LNCaP clone FGC (cell line): ENCODE measurements around the gene SMIM24.

ENCODE experiments used
- DNase-seq: peaks from one replicate; pipeline ENCODE4 v3.0.0-alpha.2; 2011; ENCODE audit warnings: low read depth
- H3K4me3 ChIP-seq: 2 replicates; pipeline ENCODE4 v1.5.1; 2011; ENCODE audit warnings: mild to moderate bottlenecking, low read depth, low read length, control low read depth
- TF ChIP-seq, protein P1 (sequence below): IDR thresholded peaks from 2 replicates; pipeline ENCODE4 v1.5.1; 2012; ENCODE audit warnings: mild to moderate bottlenecking; ENCODE audit not compliant: control insufficient read depth, insufficient read depth; ENCODE audit errors: extremely low read depth

Gene SMIM24

DNA sequence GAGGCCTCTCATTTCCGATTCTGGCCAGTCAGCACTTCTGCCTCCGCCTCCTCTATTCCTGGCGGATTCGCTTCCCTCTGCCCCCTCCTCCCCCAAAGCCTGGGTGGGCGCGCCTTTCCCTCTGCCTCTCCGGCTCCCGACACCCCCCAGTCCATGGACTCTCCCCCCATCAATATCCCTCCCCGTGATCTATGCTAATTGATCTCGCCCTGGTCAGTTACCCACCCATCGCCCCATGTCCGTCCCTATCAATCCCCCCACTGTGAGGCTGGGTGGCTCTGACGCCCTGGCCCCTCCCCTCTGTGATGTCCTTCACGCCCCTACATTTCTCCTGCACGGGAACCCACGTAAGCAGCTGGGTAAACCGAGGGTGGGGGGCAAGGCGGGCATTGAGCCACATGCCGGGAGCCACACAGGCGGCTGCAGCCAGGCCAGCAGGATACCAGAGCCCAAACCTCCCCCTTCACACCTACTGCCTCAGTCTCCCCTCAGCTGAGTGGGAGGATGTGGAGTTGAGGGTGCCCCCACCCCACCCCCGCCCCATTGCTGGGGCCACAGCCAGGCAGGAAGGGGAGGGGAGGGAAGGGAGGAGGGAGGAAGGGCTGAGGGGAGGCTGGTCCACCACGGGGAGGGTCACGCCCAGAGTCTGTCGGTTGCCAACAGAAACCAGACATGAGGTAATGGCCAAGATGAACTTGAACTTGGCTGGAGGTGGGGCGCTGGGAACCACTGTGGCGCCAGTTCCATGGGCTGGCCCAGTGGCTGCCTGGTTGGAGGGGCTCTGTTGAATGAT is 21.0 kb downstream of the SMIM24 start:
- TF ChIP-seq, protein P1, sequence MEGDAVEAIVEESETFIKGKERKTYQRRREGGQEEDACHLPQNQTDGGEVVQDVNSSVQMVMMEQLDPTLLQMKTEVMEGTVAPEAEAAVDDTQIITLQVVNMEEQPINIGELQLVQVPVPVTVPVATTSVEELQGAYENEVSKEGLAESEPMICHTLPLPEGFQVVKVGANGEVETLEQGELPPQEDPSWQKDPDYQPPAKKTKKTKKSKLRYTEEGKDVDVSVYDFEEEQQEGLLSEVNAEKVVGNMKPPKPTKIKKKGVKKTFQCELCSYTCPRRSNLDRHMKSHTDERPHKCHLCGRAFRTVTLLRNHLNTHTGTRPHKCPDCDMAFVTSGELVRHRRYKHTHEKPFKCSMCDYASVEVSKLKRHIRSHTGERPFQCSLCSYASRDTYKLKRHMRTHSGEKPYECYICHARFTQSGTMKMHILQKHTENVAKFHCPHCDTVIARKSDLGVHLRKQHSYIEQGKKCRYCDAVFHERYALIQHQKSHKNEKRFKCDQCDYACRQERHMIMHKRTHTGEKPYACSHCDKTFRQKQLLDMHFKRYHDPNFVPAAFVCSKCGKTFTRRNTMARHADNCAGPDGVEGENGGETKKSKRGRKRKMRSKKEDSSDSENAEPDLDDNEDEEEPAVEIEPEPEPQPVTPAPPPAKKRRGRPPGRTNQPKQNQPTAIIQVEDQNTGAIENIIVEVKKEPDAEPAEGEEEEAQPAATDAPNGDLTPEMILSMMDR = no peak
- DNase-seq = no peak
- no peak overlapping the region for H3K4me3 ChIP-seq

DNA sequence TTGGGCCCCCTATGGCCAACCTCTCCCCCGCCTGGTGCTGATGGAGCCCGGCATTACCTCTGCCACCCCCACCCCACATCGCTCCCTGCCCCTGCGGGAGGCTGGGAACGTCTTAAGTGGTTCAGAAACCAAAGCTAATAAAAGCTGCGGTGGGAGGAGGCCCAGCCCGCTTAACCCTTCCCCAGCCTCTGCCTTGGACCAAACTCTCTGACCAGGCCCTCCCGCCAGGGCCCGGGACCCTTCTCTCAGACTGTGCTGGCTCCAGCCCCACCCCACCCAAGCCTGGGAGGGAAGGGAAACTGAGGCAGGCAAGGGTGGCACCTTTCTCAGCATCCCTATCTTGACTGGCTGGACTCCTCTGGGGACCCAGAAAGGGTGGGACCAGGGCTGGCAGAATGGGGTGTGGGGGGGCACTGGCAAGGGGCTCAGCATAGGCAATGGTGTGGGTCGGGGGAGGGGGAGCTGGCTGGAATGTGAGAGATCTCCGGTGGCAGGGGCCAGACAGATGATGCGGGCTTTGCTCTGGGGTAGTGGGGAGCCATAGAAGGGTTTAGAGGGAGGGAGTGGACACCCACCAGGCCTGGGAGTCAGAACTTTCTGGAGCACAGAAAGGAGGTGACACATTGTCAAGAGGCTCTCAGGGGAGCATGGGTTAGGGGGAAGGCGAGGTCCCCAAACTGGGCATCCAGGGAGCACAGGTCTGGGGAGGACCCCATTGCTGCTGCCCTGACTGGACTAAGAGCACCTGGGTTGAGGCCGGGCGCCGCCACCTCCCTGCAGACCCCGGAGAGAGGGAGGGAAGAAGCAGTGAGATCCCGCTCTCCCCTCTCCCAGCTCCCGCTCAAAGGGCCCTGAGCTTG is 21.9 kb downstream of the SMIM24 start:
- no peak for DNase-seq
- TF ChIP-seq, protein P1 = no peak
- no peak overlapping the region for H3K4me3 ChIP-seq

DNA sequence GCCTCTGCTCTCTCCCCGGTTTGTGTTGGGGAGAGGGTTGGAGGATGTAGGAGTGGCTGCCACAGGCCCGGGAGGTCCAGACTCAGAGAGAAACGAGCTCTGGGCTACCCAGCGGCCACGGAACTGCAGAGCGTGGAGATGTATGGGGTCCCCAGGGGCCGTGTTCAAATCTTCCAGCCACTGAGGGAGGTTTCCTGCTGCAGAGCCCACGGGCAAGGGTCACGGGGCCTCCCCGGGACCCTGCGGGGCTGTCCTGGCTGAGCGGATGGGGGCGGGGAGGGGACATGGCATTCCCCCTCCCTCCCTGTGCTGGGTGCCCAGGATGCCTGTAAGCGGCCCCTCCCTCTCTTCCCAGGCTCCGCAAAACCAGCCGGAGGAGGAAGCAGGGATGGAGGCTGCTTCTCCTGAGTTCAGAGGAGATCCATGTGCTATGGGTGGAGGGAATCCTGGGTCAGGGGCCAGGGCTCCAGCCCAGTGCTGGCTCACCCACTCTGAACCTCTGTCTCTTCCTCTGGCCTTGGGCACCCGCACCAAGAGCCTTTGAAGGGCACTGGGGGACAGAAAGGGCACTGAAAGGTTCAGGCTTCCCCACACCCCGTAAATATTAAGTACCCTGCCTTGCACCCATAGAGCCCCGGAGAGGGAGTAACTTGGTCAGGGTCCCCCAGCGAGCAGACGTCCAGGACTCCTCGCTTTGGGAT is 22.6 kb downstream of the SMIM24 start:
- TF ChIP-seq, protein P1 = no peak
- DNase-seq = no peak
- H3K4me3 ChIP-seq = no peak overlapping the region

DNA sequence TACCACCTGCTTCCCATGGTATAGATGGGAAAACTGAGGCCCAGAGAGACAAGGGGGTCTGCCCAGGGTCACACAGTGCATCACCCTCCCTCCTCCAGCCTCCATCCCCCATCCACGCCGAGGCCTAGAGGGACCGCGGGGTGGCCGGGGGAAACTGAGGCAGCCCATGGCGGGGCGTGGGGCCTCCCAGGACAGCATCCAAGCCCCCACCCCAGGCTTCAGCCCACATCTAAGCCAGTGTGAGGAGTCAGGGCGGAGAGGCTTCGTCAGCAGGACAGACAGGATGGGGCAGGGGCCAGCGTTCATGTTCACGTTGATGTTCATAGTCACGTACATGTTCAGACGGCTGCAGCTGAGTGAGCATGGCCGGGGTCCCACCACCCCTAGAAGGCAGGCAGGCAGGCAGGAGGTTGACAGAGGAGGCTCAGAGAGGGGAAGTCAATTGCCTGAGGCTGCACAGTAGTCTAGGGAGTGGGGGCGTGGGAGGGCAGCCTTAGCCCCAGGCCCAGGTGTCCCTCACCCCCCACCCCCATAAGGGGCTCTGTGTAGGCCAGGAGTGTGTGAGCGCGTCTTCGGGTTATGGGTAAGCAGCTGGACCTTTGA is 23.3 kb downstream of the SMIM24 start:
- TF ChIP-seq, protein P1 = no peak
- DNase-seq = no peak

DNA sequence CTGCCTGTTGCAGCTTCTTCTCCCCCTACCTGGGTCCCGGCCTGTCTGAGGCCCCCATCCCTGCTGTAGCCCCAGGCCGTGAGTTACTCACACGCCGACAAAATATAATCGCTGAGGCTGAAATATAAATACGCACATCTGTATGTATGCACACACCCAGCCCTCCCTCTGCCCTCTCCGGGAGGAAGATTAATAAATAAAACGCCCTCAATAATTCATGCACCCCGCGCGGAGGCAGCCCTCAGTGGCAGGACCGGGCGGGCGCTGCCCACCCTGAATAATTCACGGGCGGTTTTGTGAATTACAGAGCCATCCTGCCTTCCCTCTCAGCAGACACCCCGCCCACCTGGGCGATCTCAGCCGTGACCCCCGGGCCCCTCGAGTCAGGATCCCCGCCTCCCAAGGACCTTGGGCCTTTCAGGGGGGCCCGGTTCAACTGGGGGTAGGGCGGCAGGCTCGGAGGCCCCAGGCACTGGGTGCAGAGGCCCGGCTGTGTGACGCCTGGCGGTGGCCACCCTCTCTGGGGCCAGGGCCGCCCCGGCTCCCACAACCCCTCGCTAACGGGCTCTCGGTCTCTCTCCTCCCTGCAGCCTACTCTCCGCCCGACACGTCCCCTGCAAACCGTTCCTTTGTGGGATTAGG is 24.2 kb downstream of the SMIM24 start:
- TF ChIP-seq, protein P1 = no peak
- no peak for DNase-seq
- no peak overlapping the region for H3K4me3 ChIP-seq

More for the DNA sequence above, 23.3 kb downstream of the SMIM24 start:
- no peak overlapping the region for H3K4me3 ChIP-seq

DNA sequence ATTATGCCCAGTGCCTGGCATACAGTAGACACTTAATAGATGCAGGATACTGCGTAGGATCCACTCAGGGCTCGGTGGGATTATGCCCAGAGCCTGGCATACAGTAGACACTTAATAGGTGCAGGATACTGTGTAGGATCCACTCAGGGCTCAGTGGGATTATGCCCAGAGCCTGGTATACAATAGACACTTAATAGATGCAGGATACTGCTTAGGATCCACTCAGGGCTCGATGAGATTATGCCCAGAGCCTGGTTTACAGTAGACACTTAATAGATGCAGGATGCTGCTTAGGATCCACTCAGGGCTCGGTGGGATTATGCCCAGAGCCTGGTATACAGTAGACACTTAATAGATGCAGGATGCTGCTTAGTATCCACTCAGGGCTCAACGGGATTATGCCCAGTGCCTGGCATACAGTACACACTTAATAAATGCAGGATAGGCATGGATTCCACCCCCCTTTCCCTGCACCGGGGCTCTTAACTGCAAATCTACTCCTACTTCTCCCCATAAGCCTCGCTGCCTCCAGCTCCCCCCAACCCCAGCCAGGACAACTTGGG is 24.9 kb downstream of the SMIM24 start:
- TF ChIP-seq, protein P1 = no peak
- no peak overlapping the region for H3K4me3 ChIP-seq

More for the DNA sequence above, 24.9 kb downstream of the SMIM24 start:
- no peak for DNase-seq
